Osteoblast (primary cell): ENCODE measurements around the gene SPATA46. TPM values are rescaled to one million over a fixed set of nuclear protein-coding genes. Genes with fewer than 3 reads are reported as not detected.

ENCODE experiments used
- DNase-seq: peaks from one replicate; pipeline ENCODE4 v3.0.0; 2011; ENCODE audit warnings: low spot score, mixed read lengths; ENCODE audit not compliant: insufficient read length; ENCODE audit errors: missing footprints
- H2AFZ ChIP-seq: 2 replicates; pipeline ENCODE4 v1.6.0; 2011; ENCODE audit warnings: mild to moderate bottlenecking, low read length
- H3K27ac ChIP-seq: 2 replicates; pipeline ENCODE4 v1.5.1; 2011; ENCODE audit warnings: mild to moderate bottlenecking, low read depth, low read length, moderate library complexity
- H3K27me3 ChIP-seq: 2 replicates; pipeline ENCODE4 v1.6.0; 2012; ENCODE audit warnings: mild to moderate bottlenecking, control low read depth, inconsistent platforms, low read length, moderate library complexity; ENCODE audit not compliant: insufficient read depth
- H3K36me3 ChIP-seq: 2 replicates; pipeline ENCODE4 v1.5.1; 2011; ENCODE audit warnings: mild to moderate bottlenecking, low read length, control low read depth, moderate library complexity; ENCODE audit not compliant: insufficient read depth
- H3K4me1 ChIP-seq: 2 replicates; pipeline ENCODE4 v1.5.1; 2011; ENCODE audit warnings: mild to moderate bottlenecking, low read length, control low read depth, moderate library complexity; ENCODE audit not compliant: insufficient read depth
- H3K4me2 ChIP-seq: 2 replicates; pipeline ENCODE4 v1.6.0; 2011; ENCODE audit warnings: mild to moderate bottlenecking, low read length; ENCODE audit not compliant: insufficient read depth
- H3K4me3 ChIP-seq: fragments of 200-600 bp; sonication (generic); 3 replicates; pipeline ENCODE4 v1.5.1; 2012; ENCODE audit warnings: mild to moderate bottlenecking, low read length, inconsistent platforms; ENCODE audit not compliant: insufficient read depth
- H3K79me2 ChIP-seq: 2 replicates; pipeline ENCODE4 v1.6.0; 2012; ENCODE audit warnings: mild to moderate bottlenecking, low read length, control low read depth, inconsistent platforms; ENCODE audit not compliant: insufficient read depth
- H3K9me3 ChIP-seq: 2 replicates; pipeline ENCODE4 v1.5.1; 2011; ENCODE audit warnings: low read depth, low read length, control low read depth
- H4K20me1 ChIP-seq: 2 replicates; pipeline ENCODE4 v1.6.0; 2012; ENCODE audit warnings: mild to moderate bottlenecking, low read length, control low read depth; ENCODE audit not compliant: insufficient read depth
- total RNA-seq: library from RNA; depleted of rRNA; stranded (reverse); fragments of >200 nt; gene quantifications from 2 replicates; pipeline ENCODE4 v1.2.3, GENCODE V29; 2012
- TF ChIP-seq, protein P1 (sequence below): IDR thresholded peaks from 2 replicates; pipeline ENCODE4 v1.5.1; 2011; ENCODE audit warnings: mild to moderate bottlenecking, low read depth, low read length, moderate library complexity; ENCODE audit errors: extremely low read depth

Gene SPATA46
- total RNA-seq, 1 donor: not detected

DNA sequence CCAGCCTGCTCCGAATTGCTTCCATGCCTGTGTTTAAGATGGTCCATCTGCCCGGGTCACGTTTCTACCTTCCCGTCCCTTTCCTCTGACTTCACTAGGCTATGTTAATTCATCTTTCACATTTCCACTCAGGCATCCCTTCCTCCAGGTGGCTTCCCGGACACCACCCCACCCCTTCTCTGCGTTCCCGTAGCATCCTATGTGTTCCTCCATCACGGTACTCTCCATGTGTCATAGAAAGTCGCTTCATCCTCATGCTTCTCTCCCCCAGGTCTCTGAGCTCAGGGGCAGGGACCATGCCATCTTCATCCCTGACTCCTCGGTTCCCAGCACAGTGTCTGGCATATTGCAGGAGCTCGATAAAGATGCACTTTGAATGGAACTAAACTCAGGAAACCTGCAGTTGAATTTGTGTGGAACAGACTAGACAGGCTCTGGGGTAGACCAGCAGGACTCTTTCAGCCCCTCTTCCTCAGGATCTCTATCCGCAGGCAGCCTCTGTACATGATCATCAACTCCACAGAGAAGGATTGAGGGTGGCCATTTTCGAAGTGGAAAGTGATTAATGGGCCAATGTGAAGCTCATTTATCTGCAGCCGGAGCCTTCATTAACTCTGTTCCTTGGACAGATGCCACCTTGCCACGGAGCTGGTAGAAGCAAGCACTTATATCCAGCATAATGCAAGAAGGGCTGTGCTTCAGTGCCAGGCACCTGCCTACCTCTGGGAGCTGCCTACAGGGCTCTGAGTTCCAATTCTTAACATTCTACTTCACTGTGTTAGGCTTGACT lies 13.9 kb upstream of the SPATA46 start:
- no peaks in the 10 kb centered on the region for H3K9me3 ChIP-seq
- no peak overlapping the region for H3K27ac ChIP-seq
- TF ChIP-seq, protein P1, sequence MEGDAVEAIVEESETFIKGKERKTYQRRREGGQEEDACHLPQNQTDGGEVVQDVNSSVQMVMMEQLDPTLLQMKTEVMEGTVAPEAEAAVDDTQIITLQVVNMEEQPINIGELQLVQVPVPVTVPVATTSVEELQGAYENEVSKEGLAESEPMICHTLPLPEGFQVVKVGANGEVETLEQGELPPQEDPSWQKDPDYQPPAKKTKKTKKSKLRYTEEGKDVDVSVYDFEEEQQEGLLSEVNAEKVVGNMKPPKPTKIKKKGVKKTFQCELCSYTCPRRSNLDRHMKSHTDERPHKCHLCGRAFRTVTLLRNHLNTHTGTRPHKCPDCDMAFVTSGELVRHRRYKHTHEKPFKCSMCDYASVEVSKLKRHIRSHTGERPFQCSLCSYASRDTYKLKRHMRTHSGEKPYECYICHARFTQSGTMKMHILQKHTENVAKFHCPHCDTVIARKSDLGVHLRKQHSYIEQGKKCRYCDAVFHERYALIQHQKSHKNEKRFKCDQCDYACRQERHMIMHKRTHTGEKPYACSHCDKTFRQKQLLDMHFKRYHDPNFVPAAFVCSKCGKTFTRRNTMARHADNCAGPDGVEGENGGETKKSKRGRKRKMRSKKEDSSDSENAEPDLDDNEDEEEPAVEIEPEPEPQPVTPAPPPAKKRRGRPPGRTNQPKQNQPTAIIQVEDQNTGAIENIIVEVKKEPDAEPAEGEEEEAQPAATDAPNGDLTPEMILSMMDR: no peak
- H3K4me3 ChIP-seq: no peak overlapping the region
- no peaks in the 10 kb centered on the region for H3K4me1 ChIP-seq
- H4K20me1 ChIP-seq: no peaks in the 10 kb centered on the region
- DNase-seq: no peak
- H3K36me3 ChIP-seq: no peaks in the 10 kb centered on the region
- H3K27me3 ChIP-seq: peaks cover 30% of the 10 kb centered on the region
- H2AFZ ChIP-seq: no peak overlapping the region
- H3K79me2 ChIP-seq: no peaks in the 10 kb centered on the region
- H3K4me2 ChIP-seq: no peak overlapping the region

- H3K4me1 ChIP-seq: no peaks in the 10 kb centered on the region
- TF ChIP-seq, protein P1: no peak
- H3K79me2 ChIP-seq: no peaks in the 10 kb centered on the region
- H2AFZ ChIP-seq: no peak overlapping the region
- H4K20me1 ChIP-seq: no peaks in the 10 kb centered on the region
- H3K27ac ChIP-seq: no peak overlapping the region
- H3K36me3 ChIP-seq: no peaks in the 10 kb centered on the region
- no peaks in the 10 kb centered on the region for H3K9me3 ChIP-seq
- peaks cover 30% of the 10 kb centered on the region for H3K27me3 ChIP-seq
- H3K4me3 ChIP-seq: no peak overlapping the region
- no peak for DNase-seq
- no peak overlapping the region for H3K4me2 ChIP-seq
Observed at GRCh38 chr1:162389971-162390370, 13.3 kb upstream of the SPATA46 start.

DNA sequence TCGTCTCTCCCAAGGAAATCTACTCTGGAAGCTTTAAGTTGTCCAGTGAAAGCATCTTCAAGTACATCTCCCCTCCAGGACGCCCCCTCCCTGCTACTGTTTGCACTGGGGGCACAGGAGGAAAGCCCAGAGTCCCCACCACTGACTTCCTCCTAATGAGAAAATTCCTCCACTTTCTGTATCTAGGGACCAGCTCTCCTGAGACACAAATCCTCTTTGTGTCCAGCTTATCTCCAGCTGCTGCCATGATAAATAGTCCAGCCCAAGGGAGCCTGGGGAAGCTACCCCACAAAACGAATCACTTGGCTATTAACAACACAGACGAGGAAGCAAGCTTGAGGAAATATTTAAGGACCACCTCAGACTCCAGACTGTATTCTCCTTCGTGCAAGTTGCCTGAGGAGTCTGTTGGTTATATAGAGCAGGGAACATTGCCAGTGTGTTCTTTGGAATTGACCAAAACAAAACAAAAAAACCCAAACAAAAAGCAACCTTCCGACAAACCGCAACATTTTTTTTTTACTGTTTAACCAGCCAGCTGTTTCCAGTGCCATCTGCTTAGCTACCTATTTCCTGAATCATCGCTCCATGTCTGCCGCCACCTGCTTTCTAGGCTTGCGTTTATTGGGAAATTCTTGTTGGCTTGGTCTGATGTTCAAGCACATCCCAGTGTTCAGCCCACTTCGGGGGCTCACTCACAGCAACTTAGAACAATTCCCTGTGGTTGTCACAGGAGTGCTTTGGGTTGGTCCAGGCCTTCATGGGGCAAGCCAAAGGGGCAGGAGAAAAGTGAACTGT lies 12.6 kb upstream of the SPATA46 start:
- H3K27ac ChIP-seq: no peak overlapping the region
- no peak overlapping the region for H2AFZ ChIP-seq

More for the DNA sequence above, 12.6 kb upstream of the SPATA46 start:
- Histone ChIP-seq H3K4me1 (no peaks in the 10 kb centered on the region), H3K9me3 (no peaks in the 10 kb centered on the region), H3K79me2 (no peaks in the 10 kb centered on the region), H3K4me3 (no peak overlapping the region), H3K36me3 (no peaks in the 10 kb centered on the region), H3K4me2 (peak overlapping the region; percentile 22), H4K20me1 (no peaks in the 10 kb centered on the region), H3K27me3 (peaks cover 30% of the 10 kb centered on the region)
- DNase-seq: no peak
- TF ChIP-seq, protein P1: no peak
